Panc1 (cell line): ENCODE data around the gene MRPS12. TPM values are rescaled to one million over a fixed set of nuclear protein-coding genes. Genes with fewer than 3 reads are reported as not detected.

Experiments
- ATAC-seq: fragments of 200-7000 bp; cut with Tn5 transposase; 2 replicates; pipeline ENCODE4 v1.9.1; 2020; ENCODE audit warnings: mild to moderate bottlenecking, moderate library complexity
- BruUV-seq: library from RNA; stranded (reverse); fragments of 400-500 nt; replicated peaks from 2 replicates; lab custom pipeline; 2021; lab: Mats Ljungman, UMichigan
- CTCF ChIA-PET: fragments of 300-600 bp; sonication (Branson Sonifier 250); formaldehyde crosslinking; loops from one replicate; lab custom pipeline; 2022; ENCODE audit warnings: antibody characterized with exemption; lab: Charles Lee
- POLR2A ChIA-PET: fragments of 300-600 bp; sonication (Branson Sonifier 250); formaldehyde crosslinking; loops from one replicate; lab custom pipeline; 2022; ENCODE audit warnings: antibody characterized with exemption; lab: Charles Lee
- DNase-seq: peaks from one replicate; pipeline ENCODE4 v3.0.0-alpha.2; 2010; ENCODE audit warnings: low read depth, low spot score
- H3K27ac ChIP-seq: 2 replicates; pipeline ENCODE4 v1.5.1; 2011; ENCODE audit warnings: mild to moderate bottlenecking, low read length, inconsistent platforms
- H3K27me3 ChIP-seq: fragments of 200-500 bp; sonication (Bioruptor generic); 2 replicates; pipeline ENCODE4 v1.6.0; 2014; ENCODE audit warnings: low read length, inconsistent platforms; ENCODE audit not compliant: control insufficient read depth, insufficient read depth
- H3K36me3 ChIP-seq: fragments of 200-500 bp; sonication (Bioruptor generic); 2 replicates; pipeline ENCODE4 v1.5.1; 2014; ENCODE audit warnings: inconsistent platforms, mild to moderate bottlenecking, low read length, moderate library complexity; ENCODE audit not compliant: control insufficient read depth, insufficient read depth
- H3K4me1 ChIP-seq: 2 replicates; pipeline ENCODE4 v1.5.1; 2011; ENCODE audit warnings: inconsistent platforms, mild to moderate bottlenecking, low read length, moderate library complexity; ENCODE audit not compliant: control insufficient read depth, insufficient read depth
- H3K4me3 ChIP-seq, 2 experiments: 2 replicates each; pipeline ENCODE4 v1.5.1; 2011 to 2012; ENCODE audit warnings: low read depth in 2 of 2, low read length in 2 of 2, mild to moderate bottlenecking in 2 of 2, inconsistent platforms in 1 of 2, moderate library complexity in 1 of 2
- H3K9me3 ChIP-seq: fragments of 200-500 bp; sonication (Bioruptor generic); 2 replicates; pipeline ENCODE4 v1.5.1; 2014; ENCODE audit warnings: low read depth, mild to moderate bottlenecking, inconsistent platforms, low read length, moderate library complexity; ENCODE audit not compliant: control insufficient read depth, insufficient read depth
- POLR2AphosphoS5 ChIP-seq: IDR thresholded peaks from 2 replicates; pipeline ENCODE4 v1.6.1; 2012; ENCODE audit warnings: mild to moderate bottlenecking, low read depth, low read length, moderate library complexity
- SIN3A ChIP-seq: IDR thresholded peaks from 2 replicates; pipeline ENCODE4 v1.6.1; 2012; ENCODE audit warnings: low read depth, mild to moderate bottlenecking, low read length, moderate library complexity, borderline replicate concordance; ENCODE audit not compliant: insufficient read depth
- TCF7L2 ChIP-seq: IDR thresholded peaks from 2 replicates; pipeline ENCODE4 v1.6.1; 2011; ENCODE audit warnings: mild to moderate bottlenecking, low read depth, low read length, inconsistent platforms
- in situ Hi-C: cut with HindIII; loops from 2 replicates; pipeline ENCODE4 v1.10.0; 2016; ENCODE audit warnings: low sequenced_read_pairs, low pct_unique_long_range_greater_than_20kb
- intact Hi-C: fragments of 100-400 bp; cut with micrococcal nuclease; formaldehyde crosslinking; loops from one replicate; pipeline ENCODE4 v1.10.0; 2022; ENCODE audit not compliant: unreplicated experiment
- total RNA-seq: library from RNA; stranded (reverse); gene quantifications from one replicate; pipeline ENCODE4 v1.2.1, GENCODE V29; 2021; ENCODE audit not compliant: unreplicated experiment
- TF ChIP-seq, protein P1 (sequence below): fragments of 450-650 bp; IDR thresholded peaks from 2 replicates; pipeline ENCODE4 v1.5.1; 2017; ENCODE audit warnings: mild to moderate bottlenecking
- TF ChIP-seq, protein P2 (sequence below), 2 experiments: IDR thresholded peaks; 2 replicates each; pipeline ENCODE4 v1.6.1; 2011 to 2012; ENCODE audit warnings: low read depth in 2 of 2, control low read depth in 1 of 2, low read length in 1 of 2, mild to moderate bottlenecking in 1 of 2, moderate library complexity in 1 of 2; ENCODE audit not compliant: insufficient read depth in 1 of 2

The MRPS12 gene
- total RNA-seq, 1 experiment from 2014 or later: 511 TPM

DNA sequence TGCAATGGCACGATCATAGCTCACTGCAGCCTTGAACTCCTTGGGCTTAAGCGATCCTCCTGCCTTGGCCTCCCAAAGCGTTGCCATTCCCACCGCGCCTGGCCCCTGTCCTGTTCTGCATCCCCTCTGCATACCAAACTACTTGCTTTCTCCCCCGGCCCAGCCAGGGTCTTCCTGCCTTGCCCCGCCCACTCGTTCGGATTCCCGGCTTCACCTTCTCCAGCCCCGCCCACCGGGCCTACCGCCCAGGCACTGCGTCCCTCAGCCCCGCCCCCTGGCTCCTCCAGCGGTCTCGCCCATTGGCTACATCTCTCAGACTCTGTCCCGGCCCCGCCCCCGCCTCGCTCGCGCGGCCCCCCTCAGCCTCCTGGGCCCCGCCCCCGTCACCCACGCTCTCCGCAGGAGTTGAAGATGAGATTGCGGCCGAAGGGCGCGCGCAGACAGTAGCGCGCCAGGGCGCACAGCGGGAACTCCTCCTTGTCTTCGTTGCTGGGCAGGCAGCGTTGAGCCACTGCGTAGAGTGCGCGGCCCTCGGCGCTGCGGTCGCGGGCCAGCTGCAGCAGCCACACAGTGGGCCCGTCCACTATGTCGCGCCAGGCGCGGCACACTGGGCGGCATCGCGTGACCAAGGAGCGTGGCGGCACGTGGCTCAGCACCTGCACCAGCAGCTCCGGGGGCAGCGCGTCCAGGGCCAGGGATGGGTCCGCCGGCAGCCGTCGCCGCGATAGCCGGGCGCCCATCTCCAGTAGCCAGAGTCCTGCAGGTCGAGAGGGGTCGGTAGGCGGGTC is 19.0 kb downstream of the MRPS12 start:
- Histone ChIP-seq H3K4me3 (no peak overlapping the region), H3K27me3 (no peaks in the 10 kb centered on the region), H3K4me1 (no peaks in the 10 kb centered on the region), H3K27ac (no peak overlapping the region), H3K36me3 (peaks cover 9% of the 10 kb centered on the region), H3K9me3 (no peaks in the 10 kb centered on the region)
- no TSS peak for BruUV-seq
- intact Hi-C loops: loop anchor here (10.0 kb wide), 1 partner anchor 385 kb away; the partner anchor contains the start of gene GMFG
- ATAC-seq (peak; percentile 28), DNase-seq (no peak)
- TF ChIP-seq, protein P1, sequence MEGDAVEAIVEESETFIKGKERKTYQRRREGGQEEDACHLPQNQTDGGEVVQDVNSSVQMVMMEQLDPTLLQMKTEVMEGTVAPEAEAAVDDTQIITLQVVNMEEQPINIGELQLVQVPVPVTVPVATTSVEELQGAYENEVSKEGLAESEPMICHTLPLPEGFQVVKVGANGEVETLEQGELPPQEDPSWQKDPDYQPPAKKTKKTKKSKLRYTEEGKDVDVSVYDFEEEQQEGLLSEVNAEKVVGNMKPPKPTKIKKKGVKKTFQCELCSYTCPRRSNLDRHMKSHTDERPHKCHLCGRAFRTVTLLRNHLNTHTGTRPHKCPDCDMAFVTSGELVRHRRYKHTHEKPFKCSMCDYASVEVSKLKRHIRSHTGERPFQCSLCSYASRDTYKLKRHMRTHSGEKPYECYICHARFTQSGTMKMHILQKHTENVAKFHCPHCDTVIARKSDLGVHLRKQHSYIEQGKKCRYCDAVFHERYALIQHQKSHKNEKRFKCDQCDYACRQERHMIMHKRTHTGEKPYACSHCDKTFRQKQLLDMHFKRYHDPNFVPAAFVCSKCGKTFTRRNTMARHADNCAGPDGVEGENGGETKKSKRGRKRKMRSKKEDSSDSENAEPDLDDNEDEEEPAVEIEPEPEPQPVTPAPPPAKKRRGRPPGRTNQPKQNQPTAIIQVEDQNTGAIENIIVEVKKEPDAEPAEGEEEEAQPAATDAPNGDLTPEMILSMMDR: no peak
- no peak for TF ChIP-seq TCF7L2
- TF ChIP-seq POLR2AphosphoS5: peak; percentile 60
- TF ChIP-seq, protein P2, sequence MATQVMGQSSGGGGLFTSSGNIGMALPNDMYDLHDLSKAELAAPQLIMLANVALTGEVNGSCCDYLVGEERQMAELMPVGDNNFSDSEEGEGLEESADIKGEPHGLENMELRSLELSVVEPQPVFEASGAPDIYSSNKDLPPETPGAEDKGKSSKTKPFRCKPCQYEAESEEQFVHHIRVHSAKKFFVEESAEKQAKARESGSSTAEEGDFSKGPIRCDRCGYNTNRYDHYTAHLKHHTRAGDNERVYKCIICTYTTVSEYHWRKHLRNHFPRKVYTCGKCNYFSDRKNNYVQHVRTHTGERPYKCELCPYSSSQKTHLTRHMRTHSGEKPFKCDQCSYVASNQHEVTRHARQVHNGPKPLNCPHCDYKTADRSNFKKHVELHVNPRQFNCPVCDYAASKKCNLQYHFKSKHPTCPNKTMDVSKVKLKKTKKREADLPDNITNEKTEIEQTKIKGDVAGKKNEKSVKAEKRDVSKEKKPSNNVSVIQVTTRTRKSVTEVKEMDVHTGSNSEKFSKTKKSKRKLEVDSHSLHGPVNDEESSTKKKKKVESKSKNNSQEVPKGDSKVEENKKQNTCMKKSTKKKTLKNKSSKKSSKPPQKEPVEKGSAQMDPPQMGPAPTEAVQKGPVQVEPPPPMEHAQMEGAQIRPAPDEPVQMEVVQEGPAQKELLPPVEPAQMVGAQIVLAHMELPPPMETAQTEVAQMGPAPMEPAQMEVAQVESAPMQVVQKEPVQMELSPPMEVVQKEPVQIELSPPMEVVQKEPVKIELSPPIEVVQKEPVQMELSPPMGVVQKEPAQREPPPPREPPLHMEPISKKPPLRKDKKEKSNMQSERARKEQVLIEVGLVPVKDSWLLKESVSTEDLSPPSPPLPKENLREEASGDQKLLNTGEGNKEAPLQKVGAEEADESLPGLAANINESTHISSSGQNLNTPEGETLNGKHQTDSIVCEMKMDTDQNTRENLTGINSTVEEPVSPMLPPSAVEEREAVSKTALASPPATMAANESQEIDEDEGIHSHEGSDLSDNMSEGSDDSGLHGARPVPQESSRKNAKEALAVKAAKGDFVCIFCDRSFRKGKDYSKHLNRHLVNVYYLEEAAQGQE (IDR thresholded peaks at IDR 0.05; ENCODE audit: insufficient read depth in 1 of 2, low read depth in 2 of 2, low read length in 1 of 2): peak in 1 of 2 experiments; percentile 36; a peak in 1 of 4 replicates
- no peak for TF ChIP-seq SIN3A
- ChIA-PET POLR2A (interaction anchor here (0.6 kb wide), 1 partner anchor 253 kb away, joined by 5 read pairs; no protein-coding TSS in a partner anchor), CTCF (interaction anchor here (1.0 kb wide), 1 partner anchor 19 kb away, joined by 3 read pairs; the partner anchor contains the start of genes MRPS12 and SARS2)
- in situ Hi-C loops: no loop called here

DNA sequence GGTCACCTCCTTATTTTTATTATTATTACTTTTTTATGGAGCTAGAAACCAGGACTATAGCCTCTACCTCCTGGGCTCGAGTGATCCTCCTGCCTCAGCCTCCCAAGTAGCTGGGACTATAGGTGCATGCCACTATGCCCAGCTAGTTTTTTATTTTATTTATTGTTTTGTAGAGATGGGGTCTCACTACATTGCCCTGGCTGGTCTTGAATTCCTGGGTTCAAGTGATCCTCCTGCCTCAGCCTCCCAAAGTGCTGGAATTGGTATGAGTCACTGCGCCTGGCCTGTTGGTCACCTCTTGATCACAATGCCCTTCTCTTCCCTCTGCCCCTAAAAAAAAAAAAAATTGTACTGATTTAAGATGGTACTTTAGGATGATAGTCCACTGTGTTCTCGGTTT is 20.4 kb downstream of the MRPS12 start:
- intact Hi-C loops (no loop called here), in situ Hi-C loops (no loop called here)
- TF ChIP-seq POLR2AphosphoS5 (peak; percentile 9; the same call in 1 of the 2 replicates), SIN3A (0 out of 2 replicates have a peak, but pooled peaks have one; percentile 9)
- TF ChIP-seq, protein P1: no peak
- H3K4me3 ChIP-seq: no peak overlapping the region
- no peaks in the 10 kb centered on the region for H3K9me3 ChIP-seq
- ATAC-seq (no peak), DNase-seq (no peak)
- H3K4me1 ChIP-seq: no peaks in the 10 kb centered on the region
- no TSS peak for BruUV-seq
- no peak overlapping the region for H3K27ac ChIP-seq
- ChIA-PET POLR2A (interaction anchor here (0.9 kb wide), 1 partner anchor 259 kb away, joined by 6 read pairs; no protein-coding TSS in a partner anchor), CTCF (interaction anchor here (0.7 kb wide), 3 partner anchors 10 to 478 kb away, joined by 3 to 7 read pairs (median 4); no protein-coding TSS in a partner anchor)
- peaks cover 9% of the 10 kb centered on the region; the same call in 1 of the 2 replicates for H3K36me3 ChIP-seq
- H3K27me3 ChIP-seq: no peaks in the 10 kb centered on the region
